ENCODE data around the gene TCFL5.

DNA sequence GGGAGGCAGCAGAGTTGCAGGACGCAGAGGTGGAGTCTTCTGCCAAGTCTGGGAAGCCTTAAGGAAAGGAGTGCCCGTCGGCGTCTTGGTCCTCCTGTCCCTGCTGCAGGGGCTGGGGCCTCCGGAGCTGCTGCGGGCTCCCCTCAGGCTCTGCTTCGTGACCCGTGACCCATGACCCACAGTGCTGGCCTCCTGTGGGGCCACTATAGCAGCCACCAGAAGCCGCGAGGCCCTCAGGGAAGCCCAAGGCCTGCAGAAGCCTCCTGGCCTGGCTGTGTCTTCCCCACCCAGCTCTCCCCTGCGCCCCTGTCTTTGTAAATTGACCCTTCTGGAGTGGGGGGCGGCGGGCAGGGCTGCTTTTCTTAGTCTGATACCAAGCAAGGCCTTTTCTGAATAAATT lies 48.0 kb downstream of the TCFL5 start:
- TF ChIP-seq, protein P1, sequence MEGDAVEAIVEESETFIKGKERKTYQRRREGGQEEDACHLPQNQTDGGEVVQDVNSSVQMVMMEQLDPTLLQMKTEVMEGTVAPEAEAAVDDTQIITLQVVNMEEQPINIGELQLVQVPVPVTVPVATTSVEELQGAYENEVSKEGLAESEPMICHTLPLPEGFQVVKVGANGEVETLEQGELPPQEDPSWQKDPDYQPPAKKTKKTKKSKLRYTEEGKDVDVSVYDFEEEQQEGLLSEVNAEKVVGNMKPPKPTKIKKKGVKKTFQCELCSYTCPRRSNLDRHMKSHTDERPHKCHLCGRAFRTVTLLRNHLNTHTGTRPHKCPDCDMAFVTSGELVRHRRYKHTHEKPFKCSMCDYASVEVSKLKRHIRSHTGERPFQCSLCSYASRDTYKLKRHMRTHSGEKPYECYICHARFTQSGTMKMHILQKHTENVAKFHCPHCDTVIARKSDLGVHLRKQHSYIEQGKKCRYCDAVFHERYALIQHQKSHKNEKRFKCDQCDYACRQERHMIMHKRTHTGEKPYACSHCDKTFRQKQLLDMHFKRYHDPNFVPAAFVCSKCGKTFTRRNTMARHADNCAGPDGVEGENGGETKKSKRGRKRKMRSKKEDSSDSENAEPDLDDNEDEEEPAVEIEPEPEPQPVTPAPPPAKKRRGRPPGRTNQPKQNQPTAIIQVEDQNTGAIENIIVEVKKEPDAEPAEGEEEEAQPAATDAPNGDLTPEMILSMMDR (IDR thresholded peaks at IDR 0.05; ENCODE audit: low read length): no peak
- TF ChIP-seq EZH2 (IDR thresholded peaks at IDR 0.05; ENCODE audit: borderline replicate concordance, low read length): no peak

Measured in OCI-LY1 (cell line).